GM19324 (cell line): ENCODE data around the gene VPS54.
"Not testable (repeated sequence)": the region's sequence is repeated elsewhere in the genome, so short reads cannot be mapped to it uniquely, and the experiment has no call there.

ENCODE experiments used
- ATAC-seq: cut with Tn5 transposase; IDR thresholded peaks from one replicate; pipeline ENCODE4 v1.9.1; 2021; ENCODE audit warnings: mild to moderate bottlenecking, moderate library complexity; ENCODE audit not compliant: unreplicated experiment, low FRiP score

VPS54 gene

GRCh38 chr2:63932104-63932503 lies 87.1 kb downstream of the VPS54 start:
- not testable (repeated sequence) for ATAC-seq

- no peak for ATAC-seq
Observed at GRCh38 chr2:63926815-63927214, 92.4 kb downstream of the VPS54 start.

GRCh38 chr2:63914311-63914710 lies 104.9 kb downstream of the VPS54 start:
- no peak for ATAC-seq

GRCh38 chr2:63903003-63903402 lies 116.2 kb downstream of the VPS54 start:
- ATAC-seq, result no peak

- no peak for ATAC-seq
Observed at GRCh38 chr2:63902149-63902548, 117.1 kb downstream of the VPS54 start.

GRCh38 chr2:63899639-63900038 lies 119.6 kb downstream of the VPS54 start:
- no peak for ATAC-seq

- no peak for ATAC-seq
Observed at GRCh38 chr2:63898839-63899238, 120.4 kb downstream of the VPS54 start.

GRCh38 chr2:63894167-63894566 lies 125.1 kb downstream of the VPS54 start:
- no peak for ATAC-seq

- ATAC-seq, result no peak
Observed at GRCh38 chr2:63893163-63893562, 126.1 kb downstream of the VPS54 start.

- ATAC-seq, result no peak
Observed at GRCh38 chr2:63891488-63892030, 127.7 kb downstream of the VPS54 start.

- ATAC-seq, result no peak
Observed at GRCh38 chr2:63890678-63891077, 128.6 kb downstream of the VPS54 start.

- no peak for ATAC-seq
Observed at GRCh38 chr2:63888490-63889402, 130.5 kb downstream of the VPS54 start.

GRCh38 chr2:63888053-63888452 lies 131.2 kb downstream of the VPS54 start:
- no peak for ATAC-seq

GRCh38 chr2:63886445-63886844 lies 132.8 kb downstream of the VPS54 start:
- no peak for ATAC-seq

- no peak for ATAC-seq
Observed at GRCh38 chr2:63882395-63883105, 136.7 kb downstream of the VPS54 start.

GRCh38 chr2:63881205-63881604 lies 138.0 kb downstream of the VPS54 start:
- ATAC-seq, result no peak

GRCh38 chr2:63880625-63881024 lies 138.6 kb downstream of the VPS54 start:
- no peak for ATAC-seq

GRCh38 chr2:63879876-63880433 lies 139.3 kb downstream of the VPS54 start:
- ATAC-seq, result no peak

GRCh38 chr2:63878486-63878885 lies 140.7 kb downstream of the VPS54 start:
- ATAC-seq, result no peak

GRCh38 chr2:63876311-63876710 lies 142.9 kb downstream of the VPS54 start:
- ATAC-seq, result no peak
